Measurements from ENCODE around the gene PLA2G12B.
"Not testable (repeated sequence)": the region's sequence is repeated elsewhere in the genome, so short reads cannot be mapped to it uniquely, and the experiment has no call there.

PLA2G12B gene

GRCh38 chr10:72954596-72955554, at the start of gene PLA2G12B:
PLA2G12B (minus strand) TSS chr10:72954806; CDS start chr10:72954685, 121 bp downstream.
- DNase-seq (ENCODE audit: low spot score) = peak; percentile 55

GRCh38 chr10:73003822-73004221, 49.2 kb upstream of the PLA2G12B start:
- no peak for DNase-seq (ENCODE audit: low spot score)

GRCh38 chr10:73000973-73001372, 46.4 kb upstream of the PLA2G12B start:
- DNase-seq (ENCODE audit: low spot score) = no peak

- DNase-seq (ENCODE audit: low spot score) = no peak
Observed at GRCh38 chr10:72997099-72997498, 42.5 kb upstream of the PLA2G12B start.

- not testable (repeated sequence) for DNase-seq (ENCODE audit: low spot score)
Observed at GRCh38 chr10:72995459-72995858, 40.9 kb upstream of the PLA2G12B start.

- not testable (repeated sequence) for DNase-seq (ENCODE audit: low spot score)
Observed at GRCh38 chr10:72989771-72990170, 35.2 kb upstream of the PLA2G12B start.

- not testable (repeated sequence) for DNase-seq (ENCODE audit: low spot score)
Observed at GRCh38 chr10:72984618-72985017, 30.0 kb upstream of the PLA2G12B start.

GRCh38 chr10:72981882-72982529, 27.4 kb upstream of the PLA2G12B start:
- no peak for DNase-seq (ENCODE audit: low spot score)

- DNase-seq (ENCODE audit: low spot score) = no peak
Observed at GRCh38 chr10:72981028-72981881, 26.6 kb upstream of the PLA2G12B start.

GRCh38 chr10:72980348-72980747, 25.7 kb upstream of the PLA2G12B start:
- DNase-seq (ENCODE audit: low spot score) = no peak

- no peak for DNase-seq (ENCODE audit: low spot score)
Observed at GRCh38 chr10:72979709-72980108, 25.1 kb upstream of the PLA2G12B start.

- no peak for DNase-seq (ENCODE audit: low spot score)
Observed at GRCh38 chr10:72976886-72977285, 22.3 kb upstream of the PLA2G12B start.

- DNase-seq (ENCODE audit: low spot score) = no peak
Observed at GRCh38 chr10:72956001-72956400, 1.4 kb upstream of the PLA2G12B start.

GRCh38 chr10:72954230-72954595, 393 bp downstream of the PLA2G12B start:
- no peak for DNase-seq (ENCODE audit: low spot score)

- no peak for DNase-seq (ENCODE audit: low spot score)
Observed at GRCh38 chr10:72953687-72954086, 919 bp downstream of the PLA2G12B start.

- no peak for DNase-seq (ENCODE audit: low spot score)
Observed at GRCh38 chr10:72952642-72953158, 1.9 kb downstream of the PLA2G12B start.

- DNase-seq (ENCODE audit: low spot score) = no peak
Observed at GRCh38 chr10:72952189-72952588, 2.4 kb downstream of the PLA2G12B start.

- no peak for DNase-seq (ENCODE audit: low spot score)
Observed at GRCh38 chr10:72951760-72952159, 2.8 kb downstream of the PLA2G12B start.

- no peak for DNase-seq (ENCODE audit: low spot score)
Observed at GRCh38 chr10:72948762-72949161, 5.8 kb downstream of the PLA2G12B start.

- no peak for DNase-seq (ENCODE audit: low spot score)
Observed at GRCh38 chr10:72946963-72947362, 7.6 kb downstream of the PLA2G12B start.

- DNase-seq (ENCODE audit: low spot score) = no peak
Observed at GRCh38 chr10:72943498-72944234, 10.9 kb downstream of the PLA2G12B start.

Data from cerebellar cortex (tissue), 1 donor.